HEK293 (cell line): ENCODE results near the gene PHKA2.

ENCODE experiments used
- CTCF ChIA-PET: fragments of 350-600 bp; formaldehyde crosslinking; extraction: SDS; loops from one replicate; lab custom pipeline; 2021; ENCODE audit warnings: antibody characterized with exemption; lab: Yijun Ruan, JAX
- POLR2A ChIA-PET: fragments of 300-600 bp; formaldehyde crosslinking; extraction: SDS; loops from one replicate; lab custom pipeline; 2020; ENCODE audit warnings: antibody characterized with exemption, inconsistent platforms; lab: Yijun Ruan, JAX
- H3K27ac ChIP-seq: fragments of 200-500 bp; sonication (Bioruptor generic); 2 replicates; pipeline ENCODE4 v1.5.1; 2014; ENCODE audit warnings: low read depth, low read length, control low read depth, inconsistent platforms; ENCODE audit errors: extremely low read depth
- H3K36me3 ChIP-seq, 2 experiments: fragments of 200-500 bp in 1 of 2; sonication (Bioruptor generic) in 1 of 2; 1 replicate in 1 of 2; 2 replicates in 1 of 2; pipeline ENCODE4 v1.5.1; 2014 to 2017; ENCODE audit warnings: inconsistent platforms in 2 of 2, low read length in 2 of 2; ENCODE audit not compliant: control insufficient read depth in 2 of 2, insufficient read depth in 1 of 2
- H3K4me1 ChIP-seq: fragments of 200-500 bp; sonication (Bioruptor generic); 2 replicates; pipeline ENCODE4 v1.5.1; 2014; ENCODE audit warnings: mild to moderate bottlenecking, low read length, inconsistent platforms; ENCODE audit not compliant: control insufficient read depth, insufficient read depth
- H3K4me3 ChIP-seq: 2 replicates; pipeline ENCODE4 v1.5.1; 2011; ENCODE audit warnings: low read depth, mild to moderate bottlenecking, control low read depth, low read length, moderate library complexity
- H3K9me3 ChIP-seq: fragments of 200-500 bp; sonication (Bioruptor generic); 2 replicates; pipeline ENCODE4 v1.5.1; 2014; ENCODE audit warnings: low read depth, low read length, inconsistent platforms; ENCODE audit not compliant: control insufficient read depth, insufficient read depth
- MYNN ChIP-seq: fragments of 450-650 bp; formaldehyde crosslinking; IDR thresholded peaks from 2 replicates; pipeline ENCODE4 v1.5.1; 2016; ENCODE audit warnings: missing biosample characterization, missing genetic modification characterization, borderline replicate concordance
- PRDM6 ChIP-seq: fragments of 450-650 bp; formaldehyde crosslinking; IDR thresholded peaks from 2 replicates; pipeline ENCODE4 v1.5.1; 2017; ENCODE audit warnings: missing biosample characterization, missing genetic modification characterization
- WT1 ChIP-seq: fragments of 450-650 bp; formaldehyde crosslinking; IDR thresholded peaks from 2 replicates; pipeline ENCODE4 v1.5.1; 2016; ENCODE audit warnings: missing biosample characterization, missing genetic modification characterization
- ZBTB10 ChIP-seq: fragments of 450-650 bp; formaldehyde crosslinking; IDR thresholded peaks from 2 replicates; pipeline ENCODE4 v1.5.1; 2016; ENCODE audit warnings: missing biosample characterization, missing genetic modification characterization
- ZBTB48 ChIP-seq: fragments of 450-650 bp; formaldehyde crosslinking; IDR thresholded peaks from 2 replicates; pipeline ENCODE4 v1.5.1; 2016; ENCODE audit warnings: missing biosample characterization, missing genetic modification characterization
- ZNF133 ChIP-seq: fragments of 450-650 bp; formaldehyde crosslinking; IDR thresholded peaks from 2 replicates; pipeline ENCODE4 v1.5.1; 2016; ENCODE audit warnings: missing biosample characterization, missing genetic modification characterization
- ZNF23 ChIP-seq: fragments of 450-650 bp; formaldehyde crosslinking; IDR thresholded peaks from 2 replicates; pipeline ENCODE4 v1.5.1; 2016; ENCODE audit warnings: missing biosample characterization, missing genetic modification characterization, borderline replicate concordance
- ZNF335 ChIP-seq: fragments of 450-650 bp; formaldehyde crosslinking; conservative IDR thresholded peaks from 2 replicates; pipeline ENCODE4 v1.5.1; 2016; ENCODE audit warnings: missing biosample characterization, missing genetic modification characterization
- ZNF394 ChIP-seq: fragments of 450-650 bp; formaldehyde crosslinking; IDR thresholded peaks from 2 replicates; pipeline ENCODE4 v1.5.1; 2016; ENCODE audit warnings: missing biosample characterization, missing genetic modification characterization, mild to moderate bottlenecking, moderate library complexity, borderline replicate concordance
- ZNF518A ChIP-seq: fragments of 450-650 bp; formaldehyde crosslinking; conservative IDR thresholded peaks from 2 replicates; pipeline ENCODE4 v1.5.1; 2016; ENCODE audit warnings: low read depth, missing biosample characterization, missing genetic modification characterization
- ZSCAN4 ChIP-seq: fragments of 450-650 bp; formaldehyde crosslinking; IDR thresholded peaks from 2 replicates; pipeline ENCODE4 v1.5.1; 2017; ENCODE audit warnings: missing biosample characterization, missing genetic modification characterization
- TF ChIP-seq, protein P1 (sequence below): fragments of 450-650 bp; formaldehyde crosslinking; IDR thresholded peaks from 2 replicates; pipeline ENCODE4 v1.5.1; 2016; ENCODE audit warnings: missing biosample characterization, missing genetic modification characterization, borderline replicate concordance

The PHKA2 gene

DNA sequence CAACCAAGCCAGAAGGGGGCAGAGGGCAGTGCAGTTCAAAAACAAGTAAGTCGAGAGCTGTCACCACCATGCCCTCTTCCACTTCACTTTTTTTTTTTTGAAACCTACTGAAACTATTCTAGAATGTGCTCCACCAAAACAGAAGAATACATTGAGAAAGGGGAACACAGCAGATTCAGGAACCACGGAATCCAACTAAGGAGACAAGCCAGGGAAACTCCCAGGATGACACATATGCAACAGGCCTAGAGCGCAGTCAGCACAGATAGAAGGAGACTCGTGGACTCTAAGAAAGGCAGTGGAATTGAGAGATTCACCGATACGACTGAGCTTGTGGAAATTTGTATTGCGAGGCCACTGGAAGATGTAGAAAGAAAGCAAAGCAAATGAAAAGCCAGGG is 66.1 kb downstream of the PHKA2 start (continued):
- TF ChIP-seq MYNN, result no peak

GRCh38 chrX:18906286-18906685 is 77.6 kb downstream of the PHKA2 start:
- CTCF ChIA-PET, result interaction anchor here (0.6 to 1.7 kb wide), 2 partner anchors 376 to 428 kb away, joined by 3 to 5 read pairs; no protein-coding TSS in a partner anchor
- Histone ChIP-seq H3K27ac (no peak overlapping the region), H3K9me3 (no peaks in the 10 kb centered on the region), H3K4me3 (no peak overlapping the region), H3K4me1 (no peaks in the 10 kb centered on the region), H3K36me3 (peaks cover 0 to 67% of the 10 kb centered on the region in 2 experiments)
- POLR2A ChIA-PET, result no interaction called here
- TF ChIP-seq ZBTB48 (tag by site-specific recombination) (no peak), WT1 (tag by site-specific recombination) (no peak), ZNF518A (no peak), ZSCAN4 (no peak), ZNF394 (tag by site-specific recombination) (no peak), ZBTB10 (tag by site-specific recombination) (no peak), ZNF23 (tag by site-specific recombination) (no peak), ZNF335 (tag by site-specific recombination) (no peak), PRDM6 (tag by site-specific recombination) (no peak), ZNF133 (tag by site-specific recombination) (no peak)
- TF ChIP-seq, protein P1, sequence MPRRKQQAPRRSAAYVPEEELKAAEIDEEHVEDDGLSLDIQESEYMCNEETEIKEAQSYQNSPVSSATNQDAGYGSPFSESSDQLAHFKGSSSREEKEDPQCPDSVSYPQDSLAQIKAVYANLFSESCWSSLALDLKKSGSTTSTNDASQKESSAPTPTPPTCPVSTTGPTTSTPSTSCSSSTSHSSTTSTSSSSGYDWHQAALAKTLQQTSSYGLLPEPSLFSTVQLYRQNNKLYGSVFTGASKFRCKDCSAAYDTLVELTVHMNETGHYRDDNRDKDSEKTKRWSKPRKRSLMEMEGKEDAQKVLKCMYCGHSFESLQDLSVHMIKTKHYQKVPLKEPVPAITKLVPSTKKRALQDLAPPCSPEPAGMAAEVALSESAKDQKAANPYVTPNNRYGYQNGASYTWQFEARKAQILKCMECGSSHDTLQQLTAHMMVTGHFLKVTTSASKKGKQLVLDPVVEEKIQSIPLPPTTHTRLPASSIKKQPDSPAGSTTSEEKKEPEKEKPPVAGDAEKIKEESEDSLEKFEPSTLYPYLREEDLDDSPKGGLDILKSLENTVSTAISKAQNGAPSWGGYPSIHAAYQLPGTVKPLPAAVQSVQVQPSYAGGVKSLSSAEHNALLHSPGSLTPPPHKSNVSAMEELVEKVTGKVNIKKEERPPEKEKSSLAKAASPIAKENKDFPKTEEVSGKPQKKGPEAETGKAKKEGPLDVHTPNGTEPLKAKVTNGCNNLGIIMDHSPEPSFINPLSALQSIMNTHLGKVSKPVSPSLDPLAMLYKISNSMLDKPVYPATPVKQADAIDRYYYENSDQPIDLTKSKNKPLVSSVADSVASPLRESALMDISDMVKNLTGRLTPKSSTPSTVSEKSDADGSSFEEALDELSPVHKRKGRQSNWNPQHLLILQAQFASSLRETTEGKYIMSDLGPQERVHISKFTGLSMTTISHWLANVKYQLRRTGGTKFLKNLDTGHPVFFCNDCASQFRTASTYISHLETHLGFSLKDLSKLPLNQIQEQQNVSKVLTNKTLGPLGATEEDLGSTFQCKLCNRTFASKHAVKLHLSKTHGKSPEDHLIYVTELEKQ (tag by site-specific recombination), result no peak
